WTC11 (cell line): Measurements from ENCODE around the gene PRSS56. TPM values are rescaled to one million over a fixed set of nuclear protein-coding genes. Genes with fewer than 3 reads are reported as not detected.
A peak's percentile ranks its signal among the peaks of the same experiment; 100 is the strongest.

Experiments
- ATAC-seq: fragments of 200-7000 bp; cut with Tn5 transposase; 2 replicates; pipeline ENCODE4 v1.10.0; 2021; ENCODE audit warnings: mild to moderate bottlenecking, moderate library complexity
- CTCF ChIA-PET: fragments of 300-600 bp; sonication (Branson Sonifier 250); formaldehyde crosslinking; loops from one replicate; lab custom pipeline; 2021; ENCODE audit warnings: antibody characterized with exemption; lab: Charles Lee
- POLR2A ChIA-PET: fragments of 350-600 bp; sonication (Branson Sonifier 250); formaldehyde crosslinking; loops from one replicate; lab custom pipeline; 2021; ENCODE audit warnings: antibody characterized with exemption; lab: Charles Lee
- DNase-seq: peaks from one replicate; pipeline ENCODE4 v3.0.0; 2021; ENCODE audit warnings: low spot score
- H3K27ac Mint-ChIP-seq: 2 replicates; pipeline ENCODE4 v1.8.0; 2021; ENCODE audit warnings: mixed read lengths
- H3K27me3 Mint-ChIP-seq: 2 replicates; pipeline ENCODE4 v1.8.0; 2021; ENCODE audit warnings: low read depth, mild to moderate bottlenecking, moderate library complexity, mixed read lengths
- H3K36me3 Mint-ChIP-seq: 2 replicates; pipeline ENCODE4 v1.8.0; 2021; ENCODE audit warnings: mixed read lengths
- H3K4me1 Mint-ChIP-seq: 2 replicates; pipeline ENCODE4 v1.8.0; 2022; ENCODE audit warnings: mixed read lengths
- H3K4me3 Mint-ChIP-seq: 2 replicates; pipeline ENCODE4 v1.8.0; 2021; ENCODE audit warnings: mild to moderate bottlenecking, moderate library complexity, mixed read lengths
- H3K9me3 Mint-ChIP-seq: 2 replicates; pipeline ENCODE4 v1.8.0; 2021; ENCODE audit warnings: mixed read lengths
- FOXP4 ChIP-seq: sonication (generic); formaldehyde crosslinking; IDR thresholded peaks from 2 replicates; pipeline ENCODE4 v1.8.0; 2022; ENCODE audit warnings: mild to moderate bottlenecking, missing genetic modification reagents
- JAZF1 ChIP-seq: fragments of 250-450 bp; sonication (Bioruptor Pico); IDR thresholded peaks from 2 replicates; pipeline ENCODE4 v1.9.0; 2021; ENCODE audit warnings: moderate library complexity, mild to moderate bottlenecking, inconsistent platforms
- NR2C2 ChIP-seq: sonication (generic); formaldehyde crosslinking; IDR thresholded peaks from 2 replicates; pipeline ENCODE4 v1.8.0; 2022; ENCODE audit warnings: mild to moderate bottlenecking, missing genetic modification reagents
- RORB ChIP-seq: fragments of 250-450 bp; sonication (Bioruptor Pico); IDR thresholded peaks from 2 replicates; pipeline ENCODE4 v1.9.0; 2021; ENCODE audit warnings: mild to moderate bottlenecking
- SMAD4 ChIP-seq: sonication (generic); formaldehyde crosslinking; IDR thresholded peaks from 2 replicates; pipeline ENCODE4 v1.8.0; 2022; ENCODE audit warnings: mild to moderate bottlenecking, missing genetic modification reagents
- ZNF138 ChIP-seq: sonication (generic); formaldehyde crosslinking; conservative IDR thresholded peaks from 2 replicates; pipeline ENCODE4 v1.8.1; 2022; ENCODE audit warnings: mild to moderate bottlenecking, moderate library complexity, missing genetic modification reagents
- ZNF219 ChIP-seq: sonication (generic); formaldehyde crosslinking; IDR thresholded peaks from 2 replicates; pipeline ENCODE4 v1.8.0; 2023; ENCODE audit warnings: missing genetic modification reagents, mild to moderate bottlenecking, borderline replicate concordance
- ZNF263 ChIP-seq: sonication (generic); formaldehyde crosslinking; IDR thresholded peaks from 2 replicates; pipeline ENCODE4 v1.8.1; 2022; ENCODE audit warnings: low read depth, mild to moderate bottlenecking, moderate library complexity, missing genetic modification reagents
- ZNF532 ChIP-seq: fragments of 250-450 bp; sonication (Bioruptor Pico); IDR thresholded peaks from 2 replicates; pipeline ENCODE4 v1.9.0; 2021; ENCODE audit warnings: mild to moderate bottlenecking, borderline replicate concordance
- ZNF671 ChIP-seq: fragments of 250-450 bp; sonication (Bioruptor Pico); IDR thresholded peaks from 2 replicates; pipeline ENCODE4 v1.8.0; 2021; ENCODE audit warnings: mild to moderate bottlenecking
- total RNA-seq: library from RNA; stranded (reverse); gene quantifications from 3 replicates; pipeline ENCODE4 v1.2.3, GENCODE V29; 2021
- TF ChIP-seq, protein P1 (sequence below): sonication (generic); formaldehyde crosslinking; conservative IDR thresholded peaks from 2 replicates; pipeline ENCODE4 v1.8.1; 2022; ENCODE audit warnings: mild to moderate bottlenecking, missing genetic modification reagents
- TF ChIP-seq, protein P2 (sequence below): sonication (generic); formaldehyde crosslinking; IDR thresholded peaks from 2 replicates; pipeline ENCODE4 v1.8.1; 2023; ENCODE audit warnings: mild to moderate bottlenecking, missing genetic modification reagents, moderate library complexity
- TF ChIP-seq, protein P3 (sequence below): fragments of 250-450 bp; sonication (Bioruptor Pico); IDR thresholded peaks from 2 replicates; pipeline ENCODE4 v1.9.0; 2021; ENCODE audit warnings: mild to moderate bottlenecking
- TF ChIP-seq, protein P4 (sequence below): sonication (generic); formaldehyde crosslinking; IDR thresholded peaks from 2 replicates; pipeline ENCODE4 v1.8.0; 2022; ENCODE audit warnings: mild to moderate bottlenecking, missing genetic modification reagents
- TF ChIP-seq, protein P5 (sequence below): sonication (generic); formaldehyde crosslinking; IDR thresholded peaks from 2 replicates; pipeline ENCODE4 v1.8.0; 2022; ENCODE audit warnings: missing genetic modification reagents

PRSS56 gene
- total RNA-seq, 1 experiment from 2014 or later = not detected

DNA sequence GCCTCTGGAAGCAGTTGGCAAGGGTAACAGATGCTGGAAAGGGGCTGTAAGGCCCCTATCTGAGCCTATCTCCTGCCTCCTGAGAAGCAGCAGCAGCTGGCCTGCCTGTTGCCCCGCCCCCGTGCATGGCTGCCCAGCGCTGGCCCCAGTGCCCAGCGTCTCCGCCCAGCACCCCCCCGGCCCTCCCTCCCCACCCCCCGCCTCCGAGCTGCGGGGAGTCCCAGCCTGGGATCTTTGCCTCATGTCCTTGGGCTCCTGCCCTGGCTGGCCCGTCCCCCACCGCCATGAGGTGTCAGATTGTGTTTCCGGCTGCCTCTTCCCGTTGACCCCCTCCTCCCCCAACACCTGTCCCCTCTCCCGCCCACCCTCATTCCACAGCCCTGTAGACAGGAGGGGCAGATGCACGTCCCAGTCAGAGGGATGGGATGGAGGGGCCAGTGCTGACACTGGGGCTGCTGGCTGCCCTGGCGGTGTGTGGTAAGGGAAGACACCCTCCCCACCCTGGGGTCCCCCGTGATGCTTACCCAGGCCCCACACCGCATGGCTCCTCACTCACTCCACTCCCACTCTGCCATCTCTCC, 5.7 kb downstream of the PRSS56 start, which contains the start of gene CHRND:
Gene CHRND, plus strand, starts transcription at position 370 of the 581 bp plus-strand sequence. Its CDS starts 56 bp downstream, at position 426.
- no peak for TF ChIP-seq SMAD4 (CRISPR knock-in tag)
- TF ChIP-seq, protein P1, sequence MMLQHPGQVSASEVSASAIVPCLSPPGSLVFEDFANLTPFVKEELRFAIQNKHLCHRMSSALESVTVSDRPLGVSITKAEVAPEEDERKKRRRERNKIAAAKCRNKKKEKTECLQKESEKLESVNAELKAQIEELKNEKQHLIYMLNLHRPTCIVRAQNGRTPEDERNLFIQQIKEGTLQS (CRISPR knock-in tag) = no peak
- no peak for TF ChIP-seq ZNF671 (CRISPR knock-in tag)
- no peak for TF ChIP-seq JAZF1
- TF ChIP-seq ZNF219 = no peak
- ATAC-seq = no peak
- Mint-ChIP-seq H3K27ac (no peak within 1 kb of the TSS), H3K4me3 (no peak within 1 kb of the TSS), H3K4me1 (peaks cover 11% of the 10 kb centered on the region), H3K36me3 (no peaks in the 10 kb centered on the region), H3K9me3 (no peaks in the 10 kb centered on the region), H3K27me3 (peaks cover 44% of the 10 kb centered on the region)
- CTCF ChIA-PET = interaction anchor here (1.3 to 1.7 kb wide), 5 partner anchors 11 to 158 kb away, joined by 3 to 6 read pairs (median 4); no protein-coding TSS in a partner anchor
- no peak for DNase-seq
- POLR2A ChIA-PET = interaction anchor here (0.9 kb wide), 1 partner anchor 13 kb away, joined by 4 read pairs; no protein-coding TSS in a partner anchor

GRCh38 chr2:232526372-232526941, 6.3 kb downstream of the PRSS56 start:
- POLR2A ChIA-PET = interaction anchor here (0.7 to 0.9 kb wide), 2 partner anchors 12 to 911 kb away, joined by 3 to 4 read pairs; no protein-coding TSS in a partner anchor
- H3K9me3 Mint-ChIP-seq = no peaks in the 10 kb centered on the region
- H3K4me1 Mint-ChIP-seq = peaks cover 11% of the 10 kb centered on the region
- TF ChIP-seq RORB (CRISPR knock-in tag) (no peak), ZNF138 (CRISPR knock-in tag) (0 out of 2 replicates have a peak, but pooled peaks have one; percentile 13)
- TF ChIP-seq, protein P1 (CRISPR knock-in tag) = no peak
- TF ChIP-seq, all 79 proteins: peak for 1
- CTCF ChIA-PET = interaction anchor here (1.3 to 1.7 kb wide), 5 partner anchors 11 to 159 kb away, joined by 3 to 6 read pairs (median 4); no protein-coding TSS in a partner anchor
- Mint-ChIP-seq H3K27me3 (peaks cover 38% of the 10 kb centered on the region), H3K27ac (no peak overlapping the region), H3K4me3 (no peak overlapping the region), H3K36me3 (no peaks in the 10 kb centered on the region)
- DNase-seq (no peak), ATAC-seq (no peak)

DNA sequence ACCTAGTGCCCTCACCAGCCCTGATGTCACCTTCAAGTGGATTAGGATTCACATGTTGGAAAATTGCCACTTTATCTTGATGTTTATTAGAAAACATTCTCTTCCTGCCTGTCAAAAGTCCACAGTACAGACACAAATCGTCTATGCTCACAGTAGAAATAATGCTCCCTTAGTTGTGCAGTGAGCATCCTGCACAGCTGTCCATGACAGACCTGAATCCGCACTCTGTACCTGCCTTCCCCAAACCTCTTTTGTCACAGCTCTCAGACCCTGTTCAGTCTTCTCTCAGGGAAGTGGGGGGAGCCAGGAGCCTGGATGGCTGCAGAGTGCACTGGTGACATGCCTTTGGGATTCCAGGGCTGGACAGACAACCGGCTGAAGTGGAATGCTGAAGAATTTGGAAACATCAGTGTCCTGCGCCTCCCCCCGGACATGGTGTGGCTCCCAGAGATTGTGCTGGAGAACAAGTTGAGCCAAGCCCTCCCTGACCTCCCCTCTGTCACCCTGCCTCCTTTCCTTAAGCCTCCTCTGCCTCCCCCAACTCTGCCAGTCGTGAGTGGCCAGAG, 7.8 kb downstream of the PRSS56 start:
- no peaks in the 10 kb centered on the region for H3K9me3 Mint-ChIP-seq
- H3K27me3 Mint-ChIP-seq = peaks cover 27% of the 10 kb centered on the region
- DNase-seq = no peak
- H3K4me1 Mint-ChIP-seq = peaks cover 11% of the 10 kb centered on the region
- no peak overlapping the region; the same call in 1 of the 2 replicates for H3K27ac Mint-ChIP-seq
- no peak overlapping the region for H3K4me3 Mint-ChIP-seq
- ChIA-PET POLR2A (no interaction called here), CTCF (no interaction called here)
- H3K36me3 Mint-ChIP-seq = no peaks in the 10 kb centered on the region
- no peak for ATAC-seq
- no peak for TF ChIP-seq FOXP4 (CRISPR knock-in tag)
- no peak for TF ChIP-seq JAZF1
- TF ChIP-seq, protein P2, sequence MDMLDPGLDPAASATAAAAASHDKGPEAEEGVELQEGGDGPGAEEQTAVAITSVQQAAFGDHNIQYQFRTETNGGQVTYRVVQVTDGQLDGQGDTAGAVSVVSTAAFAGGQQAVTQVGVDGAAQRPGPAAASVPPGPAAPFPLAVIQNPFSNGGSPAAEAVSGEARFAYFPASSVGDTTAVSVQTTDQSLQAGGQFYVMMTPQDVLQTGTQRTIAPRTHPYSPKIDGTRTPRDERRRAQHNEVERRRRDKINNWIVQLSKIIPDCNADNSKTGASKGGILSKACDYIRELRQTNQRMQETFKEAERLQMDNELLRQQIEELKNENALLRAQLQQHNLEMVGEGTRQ (CRISPR knock-in tag) = no peak
- no peak for TF ChIP-seq ZNF532 (CRISPR knock-in tag)
- TF ChIP-seq, protein P3, sequence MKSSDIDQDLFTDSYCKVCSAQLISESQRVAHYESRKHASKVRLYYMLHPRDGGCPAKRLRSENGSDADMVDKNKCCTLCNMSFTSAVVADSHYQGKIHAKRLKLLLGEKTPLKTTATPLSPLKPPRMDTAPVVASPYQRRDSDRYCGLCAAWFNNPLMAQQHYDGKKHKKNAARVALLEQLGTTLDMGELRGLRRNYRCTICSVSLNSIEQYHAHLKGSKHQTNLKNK (CRISPR knock-in tag) = no peak
- TF ChIP-seq NR2C2 = no peak
- TF ChIP-seq, protein P4, sequence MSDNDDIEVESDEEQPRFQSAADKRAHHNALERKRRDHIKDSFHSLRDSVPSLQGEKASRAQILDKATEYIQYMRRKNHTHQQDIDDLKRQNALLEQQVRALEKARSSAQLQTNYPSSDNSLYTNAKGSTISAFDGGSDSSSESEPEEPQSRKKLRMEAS = no peak
- TF ChIP-seq, protein P5, sequence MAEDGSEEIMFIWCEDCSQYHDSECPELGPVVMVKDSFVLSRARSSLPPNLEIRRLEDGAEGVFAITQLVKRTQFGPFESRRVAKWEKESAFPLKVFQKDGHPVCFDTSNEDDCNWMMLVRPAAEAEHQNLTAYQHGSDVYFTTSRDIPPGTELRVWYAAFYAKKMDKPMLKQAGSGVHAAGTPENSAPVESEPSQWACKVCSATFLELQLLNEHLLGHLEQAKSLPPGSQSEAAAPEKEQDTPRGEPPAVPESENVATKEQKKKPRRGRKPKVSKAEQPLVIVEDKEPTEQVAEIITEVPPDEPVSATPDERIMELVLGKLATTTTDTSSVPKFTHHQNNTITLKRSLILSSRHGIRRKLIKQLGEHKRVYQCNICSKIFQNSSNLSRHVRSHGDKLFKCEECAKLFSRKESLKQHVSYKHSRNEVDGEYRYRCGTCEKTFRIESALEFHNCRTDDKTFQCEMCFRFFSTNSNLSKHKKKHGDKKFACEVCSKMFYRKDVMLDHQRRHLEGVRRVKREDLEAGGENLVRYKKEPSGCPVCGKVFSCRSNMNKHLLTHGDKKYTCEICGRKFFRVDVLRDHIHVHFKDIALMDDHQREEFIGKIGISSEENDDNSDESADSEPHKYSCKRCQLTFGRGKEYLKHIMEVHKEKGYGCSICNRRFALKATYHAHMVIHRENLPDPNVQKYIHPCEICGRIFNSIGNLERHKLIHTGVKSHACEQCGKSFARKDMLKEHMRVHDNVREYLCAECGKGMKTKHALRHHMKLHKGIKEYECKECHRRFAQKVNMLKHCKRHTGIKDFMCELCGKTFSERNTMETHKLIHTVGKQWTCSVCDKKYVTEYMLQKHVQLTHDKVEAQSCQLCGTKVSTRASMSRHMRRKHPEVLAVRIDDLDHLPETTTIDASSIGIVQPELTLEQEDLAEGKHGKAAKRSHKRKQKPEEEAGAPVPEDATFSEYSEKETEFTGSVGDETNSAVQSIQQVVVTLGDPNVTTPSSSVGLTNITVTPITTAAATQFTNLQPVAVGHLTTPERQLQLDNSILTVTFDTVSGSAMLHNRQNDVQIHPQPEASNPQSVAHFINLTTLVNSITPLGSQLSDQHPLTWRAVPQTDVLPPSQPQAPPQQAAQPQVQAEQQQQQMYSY (CRISPR knock-in tag) = no peak
- TF ChIP-seq ZNF263 (CRISPR knock-in tag) = no peak
